K562 (cell line): ENCODE results near the gene TIMP1. TPM values are rescaled to one million over a fixed set of nuclear protein-coding genes. Genes with fewer than 3 reads are reported as not detected.

Experiments
- ATAC-seq: fragments of 200-7000 bp; cut with Tn5 transposase; 3 replicates; pipeline ENCODE4 v1.9.1; 2020; ENCODE audit warnings: moderate library complexity
- BruUV-seq: library from RNA; stranded (reverse); fragments of 400-500 nt; replicated peaks from 2 replicates; lab custom pipeline; 2021; lab: Mats Ljungman, UMichigan
- CTCF ChIA-PET: fragments of 300-600 bp; formaldehyde crosslinking; extraction: SDS; loops from one replicate; lab custom pipeline; 2021; ENCODE audit warnings: low intra/inter-chr PET ratio; lab: Yijun Ruan, JAX
- POLR2A ChIA-PET: fragments of 300-600, 350-650 bp; sonication (Branson Sonifier 250); formaldehyde crosslinking; extraction: SDS; loops from one replicate; lab custom pipeline; 2021; ENCODE audit warnings: antibody characterized with exemption, inconsistent platforms; lab: Yijun Ruan, JAX
- DNase-seq, 4 experiments: peaks; one replicate each; pipeline versions ENCODE4 v3.0.0 to v3.0.0-alpha.2; 2011 to 2018; ENCODE audit warnings: low spot score in 3 of 4, mixed read lengths in 3 of 4; ENCODE audit errors: extremely low read depth in 1 of 4
- FAIRE-seq: peaks from 2 replicates; lab custom pipeline; 2011; peaks lifted over from hg19 to GRCh38; lab: Jason Lieb, UNC
- H2AFZ ChIP-seq: 2 replicates; pipeline ENCODE4 v1.6.0; 2011; ENCODE audit warnings: low read depth, low read length, control low read depth, inconsistent platforms
- H3K27ac ChIP-seq: fragments of 200-600 bp; 3 replicates; pipeline ENCODE4 v1.8.0; 2011; ENCODE audit warnings: low read depth, mild to moderate bottlenecking, control low read depth, inconsistent platforms, low read length, moderate library complexity, mixed read lengths; ENCODE audit errors: extremely low read depth
- H3K27me3 ChIP-seq, 2 experiments: fragments of 300-600 bp in 1 of 2; 2 replicates in 1 of 2; 3 replicates in 1 of 2; pipeline versions ENCODE4 v1.6.0 to v1.8.0; 2011; ENCODE audit warnings: inconsistent platforms in 2 of 2, low read length in 2 of 2, mild to moderate bottlenecking in 1 of 2, mixed read lengths in 1 of 2, moderate library complexity in 1 of 2; ENCODE audit not compliant: control insufficient read depth in 2 of 2, insufficient read depth in 2 of 2
- H3K36me3 ChIP-seq: fragments of 300-600 bp; 3 replicates; pipeline ENCODE4 v1.8.0; 2011; ENCODE audit warnings: mild to moderate bottlenecking, low read length, inconsistent platforms; ENCODE audit not compliant: control insufficient read depth, insufficient read depth
- H3K4me1 ChIP-seq, 2 experiments: fragments of 200-600 bp in 1 of 2; replicated peaks in 1 of 2; 2 replicates in 1 of 2; 3 replicates in 1 of 2; pipeline versions ENCODE4 v1.5.1 to v1.8.0; 2011; ENCODE audit warnings: inconsistent platforms in 2 of 2, low read length in 2 of 2, mild to moderate bottlenecking in 1 of 2, mixed read lengths in 1 of 2, moderate library complexity in 1 of 2; ENCODE audit not compliant: control insufficient read depth in 2 of 2, insufficient read depth in 2 of 2
- H3K4me2 ChIP-seq: 2 replicates; pipeline ENCODE4 v1.6.1; 2011; ENCODE audit warnings: low read length, control low read depth, inconsistent platforms, mixed read lengths; ENCODE audit not compliant: insufficient read depth
- H3K4me3 ChIP-seq: fragments of 200-600 bp; sonication (generic), shearing (Covaris generic); 2 replicates; pipeline ENCODE4 v1.5.1; 2016; ENCODE audit warnings: control low read depth, inconsistent platforms
- H3K79me2 ChIP-seq: fragments of 200-600 bp; 3 replicates; pipeline ENCODE4 v1.8.0; 2011; ENCODE audit warnings: low read length, inconsistent platforms; ENCODE audit not compliant: control insufficient read depth, insufficient read depth
- H3K9ac ChIP-seq, 2 experiments: 2 replicates each; pipeline versions ENCODE4 v1.6.0 to v1.6.1; 2011; ENCODE audit warnings: low read depth in 2 of 2, low read length in 2 of 2, control low read depth in 1 of 2, inconsistent platforms in 1 of 2, mild to moderate bottlenecking in 1 of 2, mixed read lengths in 1 of 2; ENCODE audit not compliant: insufficient read depth in 1 of 2
- H3K9me1 ChIP-seq: one replicate; pipeline ENCODE4 v1.6.0; 2011; ENCODE audit warnings: inconsistent platforms, mild to moderate bottlenecking, low read length, moderate library complexity; ENCODE audit not compliant: control insufficient read depth, insufficient read depth
- H3K9me3 ChIP-seq: replicated peaks from 2 replicates; pipeline ENCODE4 v1.5.1; 2011; ENCODE audit warnings: low read depth, low read length, inconsistent platforms; ENCODE audit not compliant: control insufficient read depth, insufficient read depth
- H4K20me1 ChIP-seq: replicated peaks from 2 replicates; pipeline ENCODE4 v1.6.1; 2011; ENCODE audit warnings: low read length, inconsistent platforms, mixed read lengths; ENCODE audit not compliant: control insufficient read depth, insufficient read depth
- ARNT ChIP-seq, 2 experiments: fragments of 450-650 bp; IDR thresholded peaks; 2 replicates each; pipeline ENCODE4 v1.6.1; 2016; ENCODE audit warnings: mild to moderate bottlenecking in 1 of 2
- CC2D1A ChIP-seq: fragments of 450-650 bp; IDR thresholded peaks from 2 replicates; pipeline ENCODE4 v1.6.1; 2017; ENCODE audit warnings: mild to moderate bottlenecking
- CHAMP1 ChIP-seq: fragments of 450-650 bp; IDR thresholded peaks from 2 replicates; pipeline ENCODE4 v1.6.1; 2016; ENCODE audit warnings: mild to moderate bottlenecking
- EZH2 ChIP-seq: IDR thresholded peaks from 2 replicates; pipeline ENCODE4 v1.6.1; 2012; ENCODE audit warnings: low read depth, mild to moderate bottlenecking, inconsistent platforms, low read length, borderline replicate concordance
- HDAC1 ChIP-seq, 2 experiments: fragments of 450-650 bp; IDR thresholded peaks; 2 replicates each; pipeline ENCODE4 v1.6.1; 2016 to 2017; ENCODE audit warnings: inconsistent platforms in 1 of 2, mild to moderate bottlenecking in 1 of 2, moderate library complexity in 1 of 2
- KDM1A ChIP-seq, 2 experiments: fragments of 450-650 bp; IDR thresholded peaks; 2 replicates each; pipeline ENCODE4 v1.6.1; 2016; ENCODE audit warnings: mild to moderate bottlenecking in 2 of 2
- PPARD ChIP-seq: fragments of 250-450 bp; sonication (Bioruptor Pico); IDR thresholded peaks from 2 replicates; pipeline ENCODE4 v1.8.0; 2022; ENCODE audit warnings: inconsistent platforms, mild to moderate bottlenecking, moderate library complexity
- RBM25 ChIP-seq: fragments of 200-400 bp; formaldehyde crosslinking; IDR thresholded peaks from 2 replicates; pipeline ENCODE4 v1.6.1; 2018; ENCODE audit warnings: low read length, low read depth, moderate library complexity; ENCODE audit not compliant: severe bottlenecking
- TFAM ChIP-seq: fragments of 250-450 bp; sonication (Bioruptor Pico); conservative IDR thresholded peaks from 2 replicates; pipeline ENCODE4 v1.5.0; 2021; ENCODE audit warnings: mild to moderate bottlenecking, moderate library complexity
- ZBTB43 ChIP-seq: sonication (generic); formaldehyde crosslinking; IDR thresholded peaks from 2 replicates; pipeline ENCODE4 v1.8.0; 2023; ENCODE audit warnings: mild to moderate bottlenecking, missing genetic modification reagents
- ZNF212 ChIP-seq: fragments of 450-650 bp; formaldehyde crosslinking; IDR thresholded peaks from 2 replicates; pipeline ENCODE4 v1.4.0; 2020; ENCODE audit warnings: mild to moderate bottlenecking
- ZNF444 ChIP-seq: fragments of 250-450 bp; sonication (Bioruptor Pico); IDR thresholded peaks from 2 replicates; pipeline ENCODE4 v1.4.0; 2020; ENCODE audit warnings: mild to moderate bottlenecking, moderate library complexity
- ZNF518B ChIP-seq: fragments of 250-450 bp; sonication (Bioruptor Pico); IDR thresholded peaks from 2 replicates; pipeline ENCODE4 v1.5.0; 2021; ENCODE audit warnings: mild to moderate bottlenecking, moderate library complexity
- WGBS: fragments of 100-300 bp; shearing (Covaris generic); methylation state at CpG from one replicate; pipeline ENCODE4 v1.1.6; 2016; ENCODE audit warnings: low coverage, mixed read lengths; ENCODE audit not compliant: insufficient coverage; ENCODE audit errors: missing lambda C conversion rate; 5-methylcytosine and 5-hydroxymethylcytosine counted together
- in situ Hi-C: fragments of 300-500 bp; cut with MboI; formaldehyde crosslinking; loops from 4 replicates; pipeline ENCODE4 v1.15.0; 2018; ENCODE audit warnings: inconsistent platforms, mixed read lengths
- intact Hi-C: fragments of 100-400 bp; cut with micrococcal nuclease; formaldehyde crosslinking; loops from 2 replicates; pipeline ENCODE4 v1.14.2; 2022
- polyA plus RNA-seq, 8 experiments: library from polyadenylated mRNA; depleted of rRNA in 4 of 8; stranded (reverse) in 5 of 8; unstranded in 3 of 8; fragments of >200 nt; fragmentation: Nextera tagmentation in 2 of 8; fragmentation: Illumina TruSeq in 1 of 8; extraction: Ambion mirVana in 2 of 8; extraction: Trizol in 1 of 8; gene quantifications; 2 replicates each; pipeline versions ENCODE4 v1.2.1 to v1.2.3, GENCODE V29; 2011 to 2014; ENCODE audit warnings: inconsistent platforms in 1 of 8, missing spikeins in 1 of 8
- total RNA-seq, 7 experiments: library from RNA; depleted of rRNA in 6 of 7; stranded (reverse); fragments of >200 nt in 6 of 7; fragmentation: Illumina TruSeq in 2 of 7; extraction: Trizol in 2 of 7; gene quantifications; 2 replicates each; pipeline versions ENCODE4 v1.2.1 to v1.2.3, GENCODE V29; 2011 to 2021; ENCODE audit warnings: low replicate concordance in 1 of 7

Gene TIMP1
- total and polyA plus RNA-seq, 9 of the 15 experiments (the other 6 are each of a cell fraction or from before 2014, with no cell fraction given), result 115 to 699 (median 273) TPM

GRCh38 chrX:47560179-47560933, 21.9 kb upstream of the TIMP1 start:
- Histone ChIP-seq H3K9me3 (no peaks in the 10 kb centered on the region), H3K4me1 (peaks cover 14 to 25% of the 10 kb centered on the region in 2 experiments), H3K27me3 (no peaks in the 10 kb centered on the region), H3K9me1 (no peaks in the 10 kb centered on the region), H3K9ac (peak overlapping the region; percentile 92 to 95), H3K27ac (peak overlapping the region; percentile 88), H3K79me2 (peaks cover 34% of the 10 kb centered on the region), H2AFZ (peak overlapping the region; percentile 92), H3K4me2 (peak overlapping the region; percentile 98), H3K4me3 (peak overlapping the region; percentile 56), H3K36me3 (peaks cover 30% of the 10 kb centered on the region), H4K20me1 (0 out of 2 replicates have a peak, but pooled peaks cover 3% of the 10 kb centered on the region)
- in situ Hi-C loops, result loop anchor here (5.0 kb wide), 1 partner anchor 162 kb away; no protein-coding TSS in a partner anchor
- DNase-seq, result no peak
- POLR2A ChIA-PET, result interaction anchor here (1.0 kb wide), 1 partner anchor 37 kb away, joined by 3 read pairs; no protein-coding TSS in a partner anchor
- intact Hi-C loops, result loop anchor here (2.0 to 5.0 kb wide), 4 partner anchors 22 to 467 kb away; partner anchors contain the start of genes TIMP1 and ZNF81
- 9% methylated on average over 11 of the region's 15 CpGs for WGBS
- no peak for ATAC-seq
- FAIRE-seq, result no peak
- TSS peak; percentile 66 for BruUV-seq
- CTCF ChIA-PET, result interaction anchor here (0.7 kb wide), 1 partner anchor 19 kb away, joined by 3 read pairs; no protein-coding TSS in a partner anchor
- TF ChIP-seq CC2D1A (0 out of 2 replicates have a peak, but pooled peaks have one; percentile 17), ZNF444 (CRISPR knock-in tag) (no peak), KDM1A (IDR thresholded peaks at IDR 0.05) (peak; percentile 84 to 94), RBM25 (peak; percentile 89), HDAC1 (IDR thresholded peaks at IDR 0.05) (peak in 1 of 2 experiments; percentile 58; a peak in 1 of 4 replicates), ARNT (IDR thresholded peaks at IDR 0.05) (0 out of 4 replicates have a peak, but pooled peaks of 1 of the 2 experiments have one; percentile 33), TFAM (CRISPR knock-in tag) (no peak), ZNF212 (CRISPR knock-in tag) (no peak), CHAMP1 (no peak), ZBTB43 (CRISPR knock-in tag) (no peak), PPARD (CRISPR knock-in tag) (no peak), ZNF518B (no peak), EZH2 (no peak)
